Spinal cord (tissue), 10 donors: Measurements from ENCODE around the gene CBX8. TPM values are rescaled to one million over a fixed set of nuclear protein-coding genes. Genes with fewer than 3 reads are reported as not detected.
A peak's percentile ranks its signal among the peaks of the same experiment; 100 is the strongest.

Source experiments
- DNase-seq, 6 donors: peaks; one replicate each; pipeline versions ENCODE4 v3.0.0 to v3.0.0-alpha.2; 2013 to 2015; ENCODE audit warnings: low spot score in 6 of 6, low read depth in 4 of 6
- H3K27ac ChIP-seq: one replicate; pipeline ENCODE4 v1.5.1; 2013; ENCODE audit warnings: low read depth, low read length, control low read depth
- H3K27me3 ChIP-seq: one replicate; pipeline ENCODE4 v1.6.1; 2013; ENCODE audit warnings: low read length; ENCODE audit not compliant: control insufficient read depth, insufficient read depth
- H3K36me3 ChIP-seq: one replicate; pipeline ENCODE4 v1.6.1; 2013; ENCODE audit warnings: low read length; ENCODE audit not compliant: control insufficient read depth, insufficient read depth
- H3K4me1 ChIP-seq: one replicate; pipeline ENCODE4 v1.6.1; 2013; ENCODE audit warnings: low read length; ENCODE audit not compliant: control insufficient read depth, insufficient read depth
- H3K4me3 ChIP-seq: one replicate; pipeline ENCODE4 v1.5.1; 2013; ENCODE audit warnings: low read depth, low read length, control low read depth
- H3K9me3 ChIP-seq: one replicate; pipeline ENCODE4 v1.6.1; 2013; ENCODE audit warnings: low read length; ENCODE audit not compliant: control insufficient read depth, insufficient read depth
- WGBS: methylation state at CpG from one replicate; pipeline ENCODE4 v1.1.5; 2013; ENCODE audit warnings: missing lambda C conversion rate; ENCODE audit not compliant: insufficient coverage; 5-methylcytosine and 5-hydroxymethylcytosine counted together
- polyA plus RNA-seq, 2 donors: library from polyadenylated mRNA; unstranded; fragments of 120-200 nt; gene quantifications; one replicate each; pipeline ENCODE4 v1.2.1, GENCODE V29; 2013; ENCODE audit not compliant: insufficient read length in 2 of 2
- total RNA-seq, 2 donors: library from RNA; depleted of rRNA in 1 of 2; stranded (reverse); fragments of 120-200 nt in 1 of 2; fragments of >200 nt in 1 of 2; gene quantifications; one replicate each; pipeline versions ENCODE4 v1.2.3 to v1.2.4, GENCODE V29; 2013 to 2014
- donor health status: healthy.

CBX8 gene
- total and polyA plus RNA-seq, 4 donors: 3.6 to 14.4 (median 11.5) TPM

GRCh38 chr17:79830303-79830702 lies 33.4 kb upstream of the CBX8 start:
- Histone ChIP-seq H3K4me1 (peaks cover 68% of the 10 kb centered on the region), H3K27me3 (no peaks in the 10 kb centered on the region)
- WGBS: 67% methylated on average over 7 of the region's 8 CpGs

GRCh38 chr17:79829457-79829856 lies 32.6 kb upstream of the CBX8 start:
- Histone ChIP-seq H3K4me1 (peaks cover 59% of the 10 kb centered on the region), H3K36me3 (peaks cover 21% of the 10 kb centered on the region), H3K27me3 (no peaks in the 10 kb centered on the region), H3K4me3 (no peak overlapping the region), H3K27ac (no peak overlapping the region), H3K9me3 (no peaks in the 10 kb centered on the region)
- no CpG with 5 or more reads among the region's 2 CpGs for WGBS
- DNase-seq: no peak

More at GRCh38 chr17:79830303-79830702, 33.4 kb upstream of the CBX8 start:
- H3K27ac ChIP-seq: no peak overlapping the region
- no peak overlapping the region for H3K4me3 ChIP-seq
- no peaks in the 10 kb centered on the region for H3K9me3 ChIP-seq
- DNase-seq: no peak
- peaks cover 30% of the 10 kb centered on the region for H3K36me3 ChIP-seq

- Histone ChIP-seq H3K36me3 (peaks cover 17% of the 10 kb centered on the region), H3K9me3 (no peaks in the 10 kb centered on the region), H3K27ac (no peak overlapping the region), H3K4me3 (no peak overlapping the region), H3K4me1 (peaks cover 56% of the 10 kb centered on the region), H3K27me3 (no peaks in the 10 kb centered on the region)
- no CpG with 5 or more reads among the region's 2 CpGs for WGBS
- no peak for DNase-seq
Measured at GRCh38 chr17:79829004-79829403, 32.1 kb upstream of the CBX8 start.

GRCh38 chr17:79826841-79827578 lies 30.1 kb upstream of the CBX8 start:
- no peaks in the 10 kb centered on the region for H3K9me3 ChIP-seq
- H3K4me3 ChIP-seq: no peak overlapping the region
- H3K36me3 ChIP-seq: no peaks in the 10 kb centered on the region
- peaks cover 38% of the 10 kb centered on the region for H3K4me1 ChIP-seq
- H3K27me3 ChIP-seq: no peaks in the 10 kb centered on the region
- 88% methylated on average over 18 of the region's 26 CpGs for WGBS
- no peak overlapping the region for H3K27ac ChIP-seq
- no peak for DNase-seq

- Histone ChIP-seq H3K27me3 (no peaks in the 10 kb centered on the region), H3K27ac (no peak overlapping the region), H3K36me3 (no peaks in the 10 kb centered on the region), H3K4me3 (no peak overlapping the region), H3K4me1 (peaks cover 30% of the 10 kb centered on the region), H3K9me3 (no peaks in the 10 kb centered on the region)
- WGBS: 41% methylated on average over 9 of the region's 11 CpGs
- DNase-seq: peak in 1 of 6 donors; percentile 65
Measured at GRCh38 chr17:79826204-79826680, 29.4 kb upstream of the CBX8 start.

GRCh38 chr17:79825580-79825921 lies 28.7 kb upstream of the CBX8 start:
- no peaks in the 10 kb centered on the region for H3K9me3 ChIP-seq
- no peak for DNase-seq
- H3K4me1 ChIP-seq: peaks cover 23% of the 10 kb centered on the region
- H3K27ac ChIP-seq: no peak overlapping the region
- H3K4me3 ChIP-seq: no peak overlapping the region
- 88% methylated on average over 1 of the region's 5 CpGs for WGBS
- H3K36me3 ChIP-seq: no peaks in the 10 kb centered on the region
- no peaks in the 10 kb centered on the region for H3K27me3 ChIP-seq

- 90% methylated on average over 4 of the region's 6 CpGs for whole genome bisulfite sequencing
- no peak overlapping the region for H3K27ac ChIP-seq
- no peak for DNase-seq
- H3K4me3 ChIP-seq: no peak overlapping the region
- H3K4me1 ChIP-seq: peaks cover 20% of the 10 kb centered on the region
- no peaks in the 10 kb centered on the region for H3K27me3 ChIP-seq
- no peaks in the 10 kb centered on the region for H3K9me3 ChIP-seq
- no peaks in the 10 kb centered on the region for H3K36me3 ChIP-seq
Measured at GRCh38 chr17:79824893-79825579, 28.2 kb upstream of the CBX8 start.

- no peaks in the 10 kb centered on the region for H3K36me3 ChIP-seq
- H3K4me1 ChIP-seq: peaks cover 20% of the 10 kb centered on the region
- H3K4me3 ChIP-seq: no peak overlapping the region
- no peak for DNase-seq
- no peaks in the 10 kb centered on the region for H3K9me3 ChIP-seq
- 96% methylated on average over 17 of the region's 17 CpGs for WGBS
- H3K27me3 ChIP-seq: no peaks in the 10 kb centered on the region
- no peak overlapping the region for H3K27ac ChIP-seq
Measured at GRCh38 chr17:79824234-79824633, 27.4 kb upstream of the CBX8 start.

- Histone ChIP-seq H3K9me3 (no peaks in the 10 kb centered on the region), H3K4me1 (peaks cover 11% of the 10 kb centered on the region), H3K36me3 (no peaks in the 10 kb centered on the region), H3K4me3 (no peak overlapping the region), H3K27me3 (no peaks in the 10 kb centered on the region), H3K27ac (no peak overlapping the region)
- WGBS: 95% methylated on average over 14 of the region's 17 CpGs
- no peak for DNase-seq
Measured at GRCh38 chr17:79822583-79823124, 25.8 kb upstream of the CBX8 start.
